Spinal cord (tissue), 10 donors: ENCODE results near the gene ARHGAP15. TPM values are rescaled to one million over a fixed set of nuclear protein-coding genes. Genes with fewer than 3 reads are reported as not detected.
A peak's percentile ranks its signal among the peaks of the same experiment; 100 is the strongest.

ENCODE experiments used
- DNase-seq, 6 donors: peaks; one replicate each; pipeline versions ENCODE4 v3.0.0 to v3.0.0-alpha.2; 2013 to 2015; ENCODE audit warnings: low spot score in 6 of 6, low read depth in 4 of 6
- H3K27ac ChIP-seq: one replicate; pipeline ENCODE4 v1.5.1; 2013; ENCODE audit warnings: low read depth, low read length, control low read depth
- H3K27me3 ChIP-seq: one replicate; pipeline ENCODE4 v1.6.1; 2013; ENCODE audit warnings: low read length; ENCODE audit not compliant: control insufficient read depth, insufficient read depth
- H3K36me3 ChIP-seq: one replicate; pipeline ENCODE4 v1.6.1; 2013; ENCODE audit warnings: low read length; ENCODE audit not compliant: control insufficient read depth, insufficient read depth
- H3K4me1 ChIP-seq: one replicate; pipeline ENCODE4 v1.6.1; 2013; ENCODE audit warnings: low read length; ENCODE audit not compliant: control insufficient read depth, insufficient read depth
- H3K4me3 ChIP-seq: one replicate; pipeline ENCODE4 v1.5.1; 2013; ENCODE audit warnings: low read depth, low read length, control low read depth
- H3K9me3 ChIP-seq: one replicate; pipeline ENCODE4 v1.6.1; 2013; ENCODE audit warnings: low read length; ENCODE audit not compliant: control insufficient read depth, insufficient read depth
- WGBS: methylation state at CpG from one replicate; pipeline ENCODE4 v1.1.5; 2013; ENCODE audit warnings: missing lambda C conversion rate; ENCODE audit not compliant: insufficient coverage; 5-methylcytosine and 5-hydroxymethylcytosine counted together
- polyA plus RNA-seq, 2 donors: library from polyadenylated mRNA; unstranded; fragments of 120-200 nt; gene quantifications; one replicate each; pipeline ENCODE4 v1.2.1, GENCODE V29; 2013; ENCODE audit not compliant: insufficient read length in 2 of 2
- total RNA-seq, 2 donors: library from RNA; depleted of rRNA in 1 of 2; stranded (reverse); fragments of 120-200 nt in 1 of 2; fragments of >200 nt in 1 of 2; gene quantifications; one replicate each; pipeline versions ENCODE4 v1.2.3 to v1.2.4, GENCODE V29; 2013 to 2014
- donor health status: healthy.

The ARHGAP15 gene
- total and polyA plus RNA-seq, 4 donors, result 6.3 to 53.1 (median 12.5) TPM

- H3K27ac ChIP-seq, result no peak overlapping the region
- no peaks in the 10 kb centered on the region for H3K36me3 ChIP-seq
- H3K4me1 ChIP-seq, result no peaks in the 10 kb centered on the region
- no peak overlapping the region for H3K4me3 ChIP-seq
- no peaks in the 10 kb centered on the region for H3K27me3 ChIP-seq
- no peak for DNase-seq
- no peaks in the 10 kb centered on the region for H3K9me3 ChIP-seq
Observed at GRCh38 chr2:143675021-143675420, 545.8 kb downstream of the ARHGAP15 start.

GRCh38 chr2:143679617-143680016, 550.4 kb downstream of the ARHGAP15 start:
- Histone ChIP-seq H3K4me3 (no peak overlapping the region), H3K36me3 (no peaks in the 10 kb centered on the region), H3K9me3 (no peaks in the 10 kb centered on the region), H3K27me3 (no peaks in the 10 kb centered on the region), H3K4me1 (no peaks in the 10 kb centered on the region), H3K27ac (no peak overlapping the region)
- whole genome bisulfite sequencing, result no CpG with 5 or more reads among the region's 5 CpGs
- peak in 2 of 6 donors; percentile 66 to 81 for DNase-seq

- 100% methylated on average over 2 of the region's 3 CpGs for WGBS
- no peak overlapping the region for H3K4me3 ChIP-seq
- no peak overlapping the region for H3K27ac ChIP-seq
- no peaks in the 10 kb centered on the region for H3K27me3 ChIP-seq
- H3K36me3 ChIP-seq, result no peaks in the 10 kb centered on the region
- no peaks in the 10 kb centered on the region for H3K9me3 ChIP-seq
- DNase-seq, result no peak
- H3K4me1 ChIP-seq, result peaks cover 3% of the 10 kb centered on the region
Observed at GRCh38 chr2:143680885-143681405, 551.7 kb downstream of the ARHGAP15 start.

GRCh38 chr2:143682436-143683055, 553.3 kb downstream of the ARHGAP15 start:
- WGBS, result 92% methylated on average over 2 of the region's 5 CpGs
- Histone ChIP-seq H3K9me3 (no peaks in the 10 kb centered on the region), H3K4me1 (peaks cover 3% of the 10 kb centered on the region)

GRCh38 chr2:143683977-143684376, 554.8 kb downstream of the ARHGAP15 start:
- no peak overlapping the region for H3K4me3 ChIP-seq
- H3K27ac ChIP-seq, result no peak overlapping the region
- no peaks in the 10 kb centered on the region for H3K36me3 ChIP-seq
- no CpG with 5 or more reads among the region's 1 CpG for WGBS
- DNase-seq, result no peak
- H3K27me3 ChIP-seq, result no peaks in the 10 kb centered on the region
- no peaks in the 10 kb centered on the region for H3K9me3 ChIP-seq
- peaks cover 3% of the 10 kb centered on the region for H3K4me1 ChIP-seq

More at GRCh38 chr2:143682436-143683055, 553.3 kb downstream of the ARHGAP15 start:
- peak in 2 of 6 donors; percentile 46 to 67 for DNase-seq
- no peaks in the 10 kb centered on the region for H3K36me3 ChIP-seq
- no peak overlapping the region for H3K27ac ChIP-seq
- no peaks in the 10 kb centered on the region for H3K27me3 ChIP-seq
- H3K4me3 ChIP-seq, result no peak overlapping the region

GRCh38 chr2:143684551-143685320, 555.5 kb downstream of the ARHGAP15 start:
- H3K27me3 ChIP-seq, result no peaks in the 10 kb centered on the region
- peaks cover 3% of the 10 kb centered on the region for H3K4me1 ChIP-seq
- DNase-seq, result peak in 1 of 6 donors; percentile 63
- H3K27ac ChIP-seq, result peak overlapping the region; percentile 49
- H3K36me3 ChIP-seq, result no peaks in the 10 kb centered on the region
- no peak overlapping the region for H3K4me3 ChIP-seq
- no peaks in the 10 kb centered on the region for H3K9me3 ChIP-seq
- 60% methylated on average over 1 of the region's 11 CpGs for WGBS

- peaks cover 3% of the 10 kb centered on the region for H3K4me1 ChIP-seq
- 40% methylated on average over 5 of the region's 6 CpGs for WGBS
- H3K27me3 ChIP-seq, result no peaks in the 10 kb centered on the region
- no peaks in the 10 kb centered on the region for H3K9me3 ChIP-seq
- DNase-seq, result peak in 2 of 6 donors; percentile 72 to 83
- no peak overlapping the region for H3K27ac ChIP-seq
- no peak overlapping the region for H3K4me3 ChIP-seq
- no peaks in the 10 kb centered on the region for H3K36me3 ChIP-seq
Observed at GRCh38 chr2:143685421-143686078, 556.3 kb downstream of the ARHGAP15 start.

GRCh38 chr2:143686585-143687164, 557.5 kb downstream of the ARHGAP15 start:
- Histone ChIP-seq H3K27me3 (no peaks in the 10 kb centered on the region), H3K9me3 (no peaks in the 10 kb centered on the region), H3K27ac (no peak overlapping the region), H3K4me3 (no peak overlapping the region), H3K4me1 (peaks cover 3% of the 10 kb centered on the region), H3K36me3 (no peaks in the 10 kb centered on the region)
- peak in 1 of 6 donors; percentile 67 for DNase-seq
- 35% methylated on average over 2 of the region's 5 CpGs for WGBS

GRCh38 chr2:143688248-143688647, 559.0 kb downstream of the ARHGAP15 start:
- Histone ChIP-seq H3K27ac (no peak overlapping the region), H3K4me3 (no peak overlapping the region), H3K36me3 (no peaks in the 10 kb centered on the region), H3K4me1 (peaks cover 3% of the 10 kb centered on the region), H3K27me3 (no peaks in the 10 kb centered on the region), H3K9me3 (no peaks in the 10 kb centered on the region)
- DNase-seq, result no peak
- no CpG with 5 or more reads among the region's 2 CpGs for WGBS
